Ramos (cell line): Measurements from ENCODE around the gene BZW2.

Experiments
- in situ Hi-C: fragments of 300-500 bp; cut with MboI; formaldehyde crosslinking; loops from one replicate; pipeline ENCODE4 v1.14.3; 2022; ENCODE audit warnings: low sequenced_read_pairs; ENCODE audit not compliant: unreplicated experiment

Gene BZW2

DNA sequence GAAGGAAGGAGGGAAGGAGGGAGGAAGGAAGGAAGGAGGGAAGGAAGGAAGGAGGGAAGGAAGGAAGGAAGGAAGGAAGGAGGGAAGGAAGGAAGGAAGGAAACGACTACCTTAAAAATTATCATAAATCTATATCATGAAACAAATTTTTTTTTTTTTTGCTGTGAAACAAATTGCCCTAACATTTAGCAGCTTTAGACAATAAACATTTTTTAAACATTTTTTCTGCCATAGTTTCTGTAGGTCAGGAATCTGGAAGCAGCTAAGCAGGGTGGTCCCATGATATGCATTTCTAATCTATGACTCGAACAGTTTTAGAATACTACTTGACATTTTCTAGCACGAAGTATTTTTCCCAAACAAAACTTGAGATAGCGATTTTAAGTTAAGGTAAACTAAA is 64.7 kb downstream of the BZW2 start:
- in situ Hi-C loops: no loop called here

DNA sequence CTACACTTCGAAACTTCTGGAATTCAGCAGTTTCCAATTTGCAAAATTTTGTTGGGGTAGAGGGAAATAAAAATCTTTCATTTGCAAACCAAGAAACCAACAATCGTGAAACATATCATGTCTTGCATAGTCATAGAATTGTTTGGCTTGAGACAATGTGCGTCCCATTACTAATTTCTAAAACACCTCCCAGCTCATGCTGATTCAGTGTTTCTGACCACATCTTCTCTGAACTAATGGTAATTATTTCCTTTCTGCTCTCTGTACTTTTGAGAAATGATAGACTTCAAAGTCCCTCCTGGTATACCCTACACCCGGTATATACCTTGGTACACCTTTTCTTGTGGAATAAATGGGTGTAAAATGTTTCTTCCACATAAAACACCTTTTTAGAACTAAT is 65.7 kb downstream of the BZW2 start:
- in situ Hi-C loops: no loop called here

- in situ Hi-C loops: no loop called here
These were observed 66.9 kb downstream of the BZW2 start for GRCh38 chr7:16712916-16713315.

DNA sequence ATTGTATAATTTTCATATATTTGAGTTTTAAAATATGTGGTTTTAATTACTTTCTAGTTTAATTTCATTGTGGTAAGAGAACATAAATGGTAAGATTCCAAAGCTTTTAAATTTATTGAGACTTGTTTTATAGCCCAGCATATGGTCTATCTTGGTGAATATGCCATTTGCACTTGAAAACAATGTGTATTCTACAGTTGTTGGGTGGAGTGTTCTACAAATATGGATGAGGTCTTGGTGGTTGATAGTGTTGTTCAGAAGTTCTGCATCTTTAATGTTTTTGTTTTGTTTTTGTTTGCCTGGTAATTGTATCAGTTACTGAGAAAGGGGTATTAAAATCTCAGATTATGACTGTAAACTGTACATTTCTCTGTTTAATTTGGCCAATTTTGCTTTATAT is 69.9 kb downstream of the BZW2 start:
- in situ Hi-C loops: no loop called here

DNA sequence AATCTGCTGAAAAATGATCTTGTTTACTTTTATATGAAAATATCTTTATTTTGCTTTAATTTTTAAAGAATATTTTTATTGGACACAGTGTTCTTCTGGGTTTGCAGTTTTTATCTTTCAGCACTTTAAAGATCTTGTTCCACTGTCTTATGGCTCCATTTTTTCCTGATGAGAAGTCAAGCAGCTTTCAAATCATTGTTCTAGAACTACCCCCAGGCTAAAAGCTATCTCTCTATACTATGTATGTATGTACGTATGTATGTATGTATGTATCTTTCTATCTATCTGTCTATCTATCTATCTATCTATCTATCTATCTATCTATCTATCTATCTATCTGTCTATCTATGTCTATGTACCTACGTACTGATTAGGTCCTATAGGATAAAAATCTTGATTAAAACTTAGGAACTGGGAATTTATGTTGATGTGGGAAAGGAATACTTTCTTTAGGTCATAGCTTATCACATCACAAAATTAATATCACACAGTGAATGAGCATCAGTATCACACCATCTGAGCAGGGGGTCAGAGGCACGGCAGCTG is 72.2 kb downstream of the BZW2 start:
- in situ Hi-C loops: no loop called here

GRCh38 chr7:16719699-16720098 is 73.7 kb downstream of the BZW2 start:
- in situ Hi-C loops: no loop called here

- in situ Hi-C loops: no loop called here
These were observed 75.6 kb downstream of the BZW2 start for GRCh38 chr7:16721541-16721940.

- in situ Hi-C loops: no loop called here
These were observed 78.4 kb downstream of the BZW2 start for GRCh38 chr7:16724344-16724743.

DNA sequence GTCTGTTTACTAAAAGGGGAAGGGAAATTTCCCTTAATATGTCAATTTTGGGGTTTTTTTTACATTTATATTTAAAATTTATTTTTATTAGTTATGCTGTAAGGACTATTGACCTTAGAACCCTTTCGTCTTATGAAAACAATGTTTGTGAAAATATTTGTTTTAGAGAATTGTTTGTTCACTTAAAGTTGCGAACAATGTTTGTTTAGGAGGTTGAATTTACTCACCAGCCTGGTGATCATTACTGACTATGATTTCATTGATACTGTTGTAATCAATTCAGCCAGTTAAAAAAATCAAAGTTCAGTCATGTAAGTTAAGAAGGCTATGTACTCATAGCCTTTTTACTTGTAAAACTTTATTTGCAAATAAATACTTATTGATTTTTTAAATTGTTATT is 80.2 kb downstream of the BZW2 start:
- in situ Hi-C loops: no loop called here

- in situ Hi-C loops: no loop called here
These were observed 81.8 kb downstream of the BZW2 start for GRCh38 chr7:16727736-16728135.

- in situ Hi-C loops: no loop called here
These were observed 82.8 kb downstream of the BZW2 start for GRCh38 chr7:16728811-16729210.

- in situ Hi-C loops: no loop called here
These were observed 83.6 kb downstream of the BZW2 start for GRCh38 chr7:16729541-16729940.

GRCh38 chr7:16730937-16731336 is 85.0 kb downstream of the BZW2 start:
- in situ Hi-C loops: no loop called here

- in situ Hi-C loops: no loop called here
These were observed 86.8 kb downstream of the BZW2 start for GRCh38 chr7:16732828-16733227.

DNA sequence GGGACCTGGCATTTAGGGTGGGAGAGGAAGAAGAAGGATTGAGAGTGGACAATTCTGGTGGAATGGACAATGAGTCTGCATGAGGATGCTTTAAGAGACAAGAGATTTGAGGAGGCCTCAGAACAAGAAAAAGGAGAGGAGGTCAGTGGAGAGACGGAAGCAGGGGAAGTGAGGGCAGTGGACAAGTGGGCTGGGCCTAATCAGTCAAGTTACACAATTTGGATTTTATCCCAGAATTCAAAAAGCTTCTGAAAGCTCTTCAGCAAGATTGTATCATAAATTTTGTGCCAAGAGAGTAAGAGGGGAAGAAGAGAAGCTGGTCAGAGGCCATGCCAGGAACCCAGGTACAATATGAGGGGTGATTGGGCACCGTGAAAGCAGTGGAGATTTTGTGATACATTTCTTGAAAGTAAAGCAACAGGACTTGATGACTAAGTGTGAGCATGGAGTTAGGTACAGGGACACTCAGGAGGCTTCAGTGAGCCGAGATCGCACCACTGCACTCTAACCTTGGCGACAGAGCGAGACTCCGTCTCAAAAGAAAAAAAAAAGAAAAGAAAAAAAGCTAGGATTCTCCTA is 88.3 kb downstream of the BZW2 start:
- in situ Hi-C loops: no loop called here

DNA sequence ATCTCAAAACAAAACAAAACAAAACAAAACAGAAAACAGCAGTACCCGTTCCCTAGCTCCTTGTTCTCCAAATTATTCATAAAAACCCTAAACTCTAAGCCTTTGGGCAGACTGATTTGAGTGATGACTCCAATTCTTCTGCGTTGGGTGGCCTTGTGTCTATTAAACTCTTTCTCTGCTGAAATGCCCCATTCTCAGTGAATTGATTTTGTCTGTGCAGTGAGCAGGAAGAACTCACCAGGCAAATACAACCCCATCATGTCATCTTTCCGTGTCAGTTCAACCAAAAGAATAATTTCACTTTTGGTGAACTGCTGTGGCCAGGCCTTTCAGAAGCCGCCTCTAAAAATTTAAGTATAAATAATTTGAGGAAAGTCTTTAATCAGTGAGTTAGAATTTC is 89.0 kb downstream of the BZW2 start:
- in situ Hi-C loops: no loop called here

- in situ Hi-C loops: no loop called here
These were observed 92.2 kb downstream of the BZW2 start for GRCh38 chr7:16738011-16738688.

- in situ Hi-C loops: no loop called here
These were observed 94.1 kb downstream of the BZW2 start for GRCh38 chr7:16739863-16740622.

- in situ Hi-C loops: no loop called here
These were observed 94.6 kb downstream of the BZW2 start for GRCh38 chr7:16740623-16740953.

GRCh38 chr7:16740996-16741395 is 95.0 kb downstream of the BZW2 start:
- in situ Hi-C loops: no loop called here

GRCh38 chr7:16741676-16742075 is 95.7 kb downstream of the BZW2 start:
- in situ Hi-C loops: no loop called here
